GM23248 (cell line): ENCODE measurements around the gene PHC2. TPM values are rescaled to one million over a fixed set of nuclear protein-coding genes. Genes with fewer than 3 reads are reported as not detected.
A peak's percentile ranks its signal among the peaks of the same experiment; 100 is the strongest.

Source experiments
- DNase-seq: peaks from one replicate; pipeline ENCODE4 v3.0.0-alpha.2; 2015
- H2AFZ ChIP-seq: fragments of 200-600 bp; sonication (generic); 2 replicates; pipeline ENCODE4 v1.6.1; 2016; ENCODE audit warnings: antibody characterized with exemption
- H3F3A ChIP-seq: fragments of 200-600 bp; sonication (generic); 2 replicates; pipeline ENCODE4 v1.6.1; 2016; ENCODE audit warnings: mild to moderate bottlenecking, antibody characterized with exemption, mixed run types; ENCODE audit not compliant: insufficient read depth
- H3K27ac ChIP-seq: fragments of 200-600 bp; sonication (generic); 2 replicates; pipeline ENCODE4 v1.5.1; 2016; ENCODE audit warnings: mild to moderate bottlenecking
- H3K27me3 ChIP-seq: fragments of 200-600 bp; sonication (generic); replicated peaks from 2 replicates; pipeline ENCODE4 v1.6.1; 2016; ENCODE audit warnings: mild to moderate bottlenecking; ENCODE audit not compliant: insufficient read depth
- H3K36me3 ChIP-seq: fragments of 200-600 bp; sonication (generic); 2 replicates; pipeline ENCODE4 v1.6.1; 2016; ENCODE audit warnings: low read depth, mild to moderate bottlenecking
- H3K4me1 ChIP-seq: fragments of 200-600 bp; sonication (generic); 2 replicates; pipeline ENCODE4 v1.6.1; 2016; ENCODE audit warnings: mild to moderate bottlenecking; ENCODE audit not compliant: insufficient read depth
- H3K4me2 ChIP-seq: fragments of 200-600 bp; sonication (generic); one replicate; pipeline ENCODE4 v1.6.1; 2016; ENCODE audit warnings: mild to moderate bottlenecking; ENCODE audit not compliant: unreplicated experiment
- H3K4me3 ChIP-seq: fragments of 200-600 bp; sonication (generic); 2 replicates; pipeline ENCODE4 v1.5.1; 2016; ENCODE audit warnings: mild to moderate bottlenecking
- H3K79me2 ChIP-seq: fragments of 200-600 bp; sonication (generic); 2 replicates; pipeline ENCODE4 v1.6.1; 2016; ENCODE audit warnings: mild to moderate bottlenecking; ENCODE audit not compliant: insufficient read depth
- H3K9ac ChIP-seq: fragments of 200-600 bp; sonication (generic); 2 replicates; pipeline ENCODE4 v1.6.1; 2016; ENCODE audit warnings: mild to moderate bottlenecking
- H3K9me2 ChIP-seq: fragments of 200-600 bp; sonication (generic); 2 replicates; pipeline ENCODE4 v1.6.1; 2016; ENCODE audit warnings: mixed run types, mild to moderate bottlenecking, moderate library complexity; ENCODE audit not compliant: insufficient read depth
- H3K9me3 ChIP-seq: fragments of 200-600 bp; sonication (generic); one replicate; pipeline ENCODE4 v1.6.1; 2017; ENCODE audit warnings: low read depth
- H4K20me1 ChIP-seq: fragments of 200-600 bp; sonication (generic); 2 replicates; pipeline ENCODE4 v1.6.0; 2016; ENCODE audit not compliant: insufficient read depth
- EZH2 ChIP-seq: fragments of 200-600 bp; sonication (generic); IDR thresholded peaks from 2 replicates; pipeline ENCODE4 v1.6.1; 2018; ENCODE audit warnings: antibody characterized with exemption, mild to moderate bottlenecking; ENCODE audit not compliant: insufficient read depth, poor library complexity, severe bottlenecking
- EZH2phosphoT487 ChIP-seq: fragments of 200-600 bp; sonication (generic); IDR thresholded peaks from 2 replicates; pipeline ENCODE4 v1.6.1; 2018; ENCODE audit warnings: antibody characterized with exemption, moderate library complexity, mild to moderate bottlenecking, low read depth; ENCODE audit not compliant: insufficient read depth
- WGBS, 2 experiments: methylation state at CpG; one replicate each; pipeline ENCODE4 v1.1.6; 2015 to 2017; ENCODE audit warnings: low lambda C conversion rate in 2 of 2, low coverage in 1 of 2; ENCODE audit errors: missing lambda C conversion rate in 2 of 2; 5-methylcytosine and 5-hydroxymethylcytosine counted together
- in situ Hi-C: fragments of 300-500 bp; cut with MboI; formaldehyde crosslinking; loops from 2 replicates; pipeline ENCODE4 v1.15.0; 2020
- polyA plus RNA-seq: library from polyadenylated mRNA; unstranded; fragments of >200 nt; fragmentation: Nextera tagmentation; extraction: Ambion mirVana; gene quantifications from 2 replicates; pipeline ENCODE4 v1.2.1, GENCODE V29; 2016
- total RNA-seq: library from RNA; depleted of rRNA; stranded (reverse); fragments of >200 nt; shearing (Covaris generic); gene quantifications from 2 replicates; pipeline ENCODE4 v1.2.3, GENCODE V29; 2014

PHC2 gene
- total and polyA plus RNA-seq, 2 experiments from 2014 or later, result 15.1 to 74.7 TPM

DNA sequence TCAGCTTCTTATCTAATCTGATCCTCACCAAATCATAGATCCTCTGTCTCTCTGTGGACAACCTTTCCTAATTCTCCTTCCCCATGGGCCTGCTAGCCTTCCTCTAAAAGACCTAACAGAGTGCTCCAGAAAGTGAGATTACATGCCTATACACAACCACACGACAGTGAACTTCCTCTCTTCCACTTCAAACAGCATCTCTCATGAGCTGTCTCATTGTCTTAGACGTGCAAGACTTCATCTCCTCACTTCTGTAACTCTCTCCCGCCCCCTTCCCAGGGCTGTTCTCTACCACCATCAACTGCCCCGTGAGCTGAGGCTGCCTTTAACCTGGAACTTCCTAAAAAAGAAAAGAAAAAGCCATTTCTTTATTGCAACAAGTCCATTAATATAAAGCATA is 95.9 kb downstream of the PHC2 start:
- no peaks in the 10 kb centered on the region for H3K9me3 ChIP-seq
- H3K36me3 ChIP-seq, result peaks cover 21% of the 10 kb centered on the region; the same call in 1 of the 2 replicates
- peak overlapping the region; percentile 42 for H3K4me3 ChIP-seq
- no peaks in the 10 kb centered on the region for H3K27me3 ChIP-seq
- H2AFZ ChIP-seq, result no peak overlapping the region
- H3K79me2 ChIP-seq, result peaks cover 98% of the 10 kb centered on the region
- in situ Hi-C loops, result no loop called here
- WGBS, 2 experiments, result 41 to 43% methylated on average over 4 of the region's 4 CpGs
- peak overlapping the region; percentile 96 for H3K27ac ChIP-seq
- H3K4me1 ChIP-seq, result peaks cover 66% of the 10 kb centered on the region
- no peak for TF ChIP-seq EZH2
- peak overlapping the region; percentile 79 for H3K9ac ChIP-seq
- no peaks in the 10 kb centered on the region for H3K9me2 ChIP-seq
- H3F3A ChIP-seq, result peaks cover 75% of the 10 kb centered on the region
- peak; percentile 26 for DNase-seq
- H3K4me2 ChIP-seq, result peak overlapping the region; percentile 63
- peaks cover 9% of the 10 kb centered on the region; the same call in 1 of the 2 replicates for H4K20me1 ChIP-seq

DNA sequence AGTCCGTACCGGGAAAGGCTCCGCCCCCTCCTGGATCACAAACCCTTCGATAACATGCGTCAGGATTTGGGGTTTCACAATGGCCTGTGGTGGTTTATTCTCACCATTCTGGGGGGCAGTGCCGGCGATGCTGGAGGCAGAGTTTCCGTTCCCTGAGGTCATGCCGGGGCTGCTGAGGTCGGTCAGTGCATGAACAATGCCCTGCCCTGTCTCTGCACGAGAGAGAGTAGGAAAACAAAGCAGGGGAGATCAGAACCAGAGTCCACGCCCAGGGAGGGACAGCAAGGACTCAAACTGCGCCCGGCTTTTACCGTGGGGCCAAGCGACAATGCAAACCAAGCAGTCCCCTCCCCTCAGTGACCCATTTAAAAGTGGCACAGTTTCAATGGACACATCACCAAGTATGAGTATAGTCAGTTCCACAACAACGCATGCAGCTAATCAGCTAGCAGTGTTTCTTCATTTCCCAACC is 96.8 kb downstream of the PHC2 start:
- peaks cover 74% of the 10 kb centered on the region for H3F3A ChIP-seq
- no peak overlapping the region for H2AFZ ChIP-seq
- 8 to 10% methylated on average over 17 of the region's 17 CpGs for WGBS, 2 experiments
- H3K79me2 ChIP-seq, result peaks cover 98% of the 10 kb centered on the region
- H3K36me3 ChIP-seq, result peaks cover 28% of the 10 kb centered on the region; the same call in 1 of the 2 replicates
- H3K27ac ChIP-seq, result peak overlapping the region; percentile 96
- DNase-seq, result peak; percentile 90
- no peaks in the 10 kb centered on the region for H3K9me3 ChIP-seq
- H3K27me3 ChIP-seq, result no peaks in the 10 kb centered on the region
- H3K4me3 ChIP-seq, result peak overlapping the region; percentile 42
- peaks cover 57% of the 10 kb centered on the region for H3K4me1 ChIP-seq
- H3K9me2 ChIP-seq, result no peaks in the 10 kb centered on the region
- peaks cover 8% of the 10 kb centered on the region; the same call in 1 of the 2 replicates for H4K20me1 ChIP-seq
- in situ Hi-C loops, result no loop called here
- H3K9ac ChIP-seq, result peak overlapping the region; percentile 79
- TF ChIP-seq EZH2 (no peak), EZH2phosphoT487 (no peak)
- peak overlapping the region; percentile 63 for H3K4me2 ChIP-seq

DNA sequence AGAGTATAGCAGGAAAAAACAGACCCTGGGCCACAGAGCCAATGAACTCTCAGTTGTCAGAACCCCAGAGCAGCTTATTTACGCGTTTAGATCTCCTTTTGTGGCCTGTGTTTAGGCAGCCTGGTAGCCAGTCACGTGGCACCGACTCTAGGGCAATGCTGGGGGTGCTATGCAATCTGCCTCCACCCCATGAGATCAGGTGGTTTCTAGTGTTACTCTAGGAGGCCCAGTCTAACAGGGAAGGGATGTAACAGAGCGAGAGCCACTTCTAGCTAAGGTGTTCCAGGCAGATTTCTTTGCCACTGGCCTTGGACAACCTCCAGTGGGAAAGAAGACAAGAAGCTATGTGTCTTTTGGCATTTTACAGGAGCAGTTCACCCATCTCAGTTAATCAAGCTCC is 98.0 kb downstream of the PHC2 start:
- Histone ChIP-seq H3K79me2 (peaks cover 96% of the 10 kb centered on the region), H3K4me1 (peaks cover 54% of the 10 kb centered on the region), H3K27ac (peak overlapping the region; percentile 96), H2AFZ (no peak overlapping the region), H3K4me3 (no peak overlapping the region), H3K36me3 (peaks cover 35% of the 10 kb centered on the region; the same call in 1 of the 2 replicates), H3K9me2 (no peaks in the 10 kb centered on the region), H3K4me2 (no peak overlapping the region), H3F3A (peaks cover 73% of the 10 kb centered on the region), H3K9me3 (no peaks in the 10 kb centered on the region), H3K27me3 (no peaks in the 10 kb centered on the region), H3K9ac (peak overlapping the region; percentile 79; the same call in 1 of the 2 replicates), H4K20me1 (peaks cover 2% of the 10 kb centered on the region; the same call in 1 of the 2 replicates)
- in situ Hi-C loops, result no loop called here
- WGBS, 2 experiments, result 59 to 61% methylated on average over 5 of the region's 5 CpGs
- no peak for TF ChIP-seq EZH2phosphoT487
- TF ChIP-seq EZH2, result no peak
- DNase-seq, result peak; percentile 21

DNA sequence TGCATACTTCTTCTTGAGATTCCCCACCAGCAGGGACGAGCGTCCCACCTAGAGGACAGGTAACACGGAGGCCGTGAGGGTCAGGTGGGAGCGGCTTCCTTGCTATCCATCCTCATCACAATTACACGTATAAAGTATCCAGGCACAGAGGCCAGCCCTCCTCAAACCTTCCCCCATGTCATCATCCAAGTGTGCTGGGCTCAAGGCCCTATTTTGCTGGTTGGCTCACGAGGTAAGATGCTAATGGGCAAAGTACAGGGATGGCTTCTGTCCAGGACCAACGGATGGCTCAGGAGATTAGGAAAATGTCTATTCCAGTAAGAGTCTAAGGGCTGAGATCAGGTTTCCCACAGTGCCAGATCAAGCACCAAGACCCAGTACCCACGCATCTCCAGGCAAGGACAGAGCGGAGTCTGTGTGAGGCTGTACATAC is 98.5 kb downstream of the PHC2 start:
- Histone ChIP-seq H3K27ac (peak overlapping the region; percentile 96), H3K36me3 (peaks cover 35% of the 10 kb centered on the region; the same call in 1 of the 2 replicates), H3K27me3 (no peaks in the 10 kb centered on the region), H3K79me2 (peaks cover 91% of the 10 kb centered on the region), H3K4me2 (no peak overlapping the region), H4K20me1 (no peaks in the 10 kb centered on the region), H2AFZ (no peak overlapping the region), H3K9ac (no peak overlapping the region), H3K9me3 (no peaks in the 10 kb centered on the region), H3F3A (peaks cover 72% of the 10 kb centered on the region), H3K9me2 (no peaks in the 10 kb centered on the region), H3K4me1 (peaks cover 53% of the 10 kb centered on the region), H3K4me3 (no peak overlapping the region)
- TF ChIP-seq EZH2phosphoT487 (no peak), EZH2 (no peak)
- in situ Hi-C loops, result no loop called here
- peak; percentile 37 for DNase-seq
- WGBS, 2 experiments, result 77 to 82% methylated on average over 10 of the region's 10 CpGs
